ENCODE results near the gene ZFPL1. TPM values are rescaled to one million over a fixed set of nuclear protein-coding genes. Genes with fewer than 3 reads are reported as not detected.

Gene ZFPL1
- total and polyA plus RNA-seq, 2 donors (not counting 3 experiments of a cell fraction or from before 2014, with no cell fraction given) = 37.6 to 139 TPM

- intact Hi-C loops (cut with micrococcal nuclease) = loop anchor here (1.0 to 5.0 kb wide), 4 partner anchors 13 to 85 kb away; partner anchors contain the start of genes ARL2, CDCA5, SNX15 and TM7SF2
- dilution Hi-C loops (cut with MboI; ENCODE audit: extremely low pct_ligation_motif_present, low sequenced_read_pairs) = no loop called here
- Histone ChIP-seq H3K9ac (replicated peaks; ENCODE audit: extremely low read depth, insufficient read depth, low read length) (no peak overlapping the region), H3K79me2 (ENCODE audit: control insufficient read depth, insufficient read depth, low read length) (peaks cover 10% of the 10 kb centered on the region), H3K36me3 (ENCODE audit: control insufficient read depth in 2 of 2, extremely low read depth in 1 of 2, insufficient read depth in 2 of 2, low read length in 2 of 2) (no peaks in the 10 kb centered on the region), H3K4me2 (ENCODE audit: insufficient read depth, low read length) (peak overlapping the region; percentile 59), H3K27ac (ENCODE audit: insufficient read depth, low read depth, low read length) (no peak overlapping the region), H4K20me1 (replicated peaks; ENCODE audit: control insufficient read depth, extremely low read depth, insufficient read depth, low read length) (no peaks in the 10 kb centered on the region), H3K4me3 (replicated peaks in 1 of 3; ENCODE audit: insufficient read depth in 1 of 3, low read depth in 1 of 3, low read length in 3 of 3) (peak overlapping the region in 2 of 3 experiments; percentile 37 to 56), H3K9me3 (replicated peaks; ENCODE audit: control insufficient read depth, insufficient read depth, low read length) (no peaks in the 10 kb centered on the region), H3K27me3 (ENCODE audit: control insufficient read depth in 2 of 2, insufficient read depth in 2 of 2, low read length in 2 of 2) (no peaks in the 10 kb centered on the region), H2AFZ (ENCODE audit: low read depth, low read length) (no peak overlapping the region), H3K4me1 (ENCODE audit: control insufficient read depth, extremely low read depth, insufficient read depth, low read length) (peaks cover 6% of the 10 kb centered on the region), H3K9me1 (replicated peaks; ENCODE audit: control insufficient read depth, extremely low read depth, insufficient read depth, low read length) (no peaks in the 10 kb centered on the region)
- BruUV-seq (replicated peaks) = TSS peak; percentile 55
- no peak for TF ChIP-seq POLR2AphosphoS5 (IDR thresholded peaks at IDR 0.05; ENCODE audit: insufficient read depth, low read depth, low read length)
- TF ChIP-seq CTCF (IDR thresholded peaks at IDR 0.05; ENCODE audit: extremely low read depth in 1 of 2, insufficient read depth in 1 of 2, low read depth in 1 of 2, low read length in 2 of 2) = no peak
- TF ChIP-seq MAX (IDR thresholded peaks at IDR 0.05; ENCODE audit: insufficient read depth, insufficient read length) = no peak
- CTCF ChIA-PET = interaction anchor here (1.2 to 5.3 kb wide), 3 partner anchors 12 to 20 kb away, joined by 3 to 56 read pairs (median 3); partner anchors contain the start of genes TM7SF2 and ZNHIT2
- FAIRE-seq (no peak), DNase-seq (ENCODE audit: low read depth, low spot score) (no peak)
- POLR2A ChIA-PET = interaction anchor here (2.0 to 2.4 kb wide), 2 partner anchors 14 to 19 kb away, joined by 5 to 6 read pairs; no protein-coding TSS in a partner anchor
Observed at GRCh38 chr11:65096926-65097325, 12.9 kb downstream of the ZFPL1 start.

All from endothelial cell of umbilical vein (primary cell).